Heart right ventricle (tissue), 16 donors: Measurements from ENCODE around the gene NACC2. TPM values are rescaled to one million over a fixed set of nuclear protein-coding genes. Genes with fewer than 3 reads are reported as not detected.

Experiments
- ATAC-seq, 8 donors: fragments of 200-7000 bp; cut with Tn5 transposase; one replicate each; pipeline ENCODE4 v1.9.1; 2020; ENCODE audit warnings: mild to moderate bottlenecking in 8 of 8, moderate library complexity in 8 of 8, moderate number of reproducible peaks in 1 of 8
- DNase-seq, 2 donors: peaks; one replicate each; pipeline ENCODE4 v3.0.0-alpha.2; 2020
- H3K27ac ChIP-seq, 10 donors: fragments of 200-600 bp; sonication (generic) in 2 of 10; one replicate each; pipeline versions ENCODE4 v1.5.0 to v1.8.0; 2020 to 2022; ENCODE audit warnings: mild to moderate bottlenecking in 3 of 10
- H3K27me3 ChIP-seq, 7 donors: fragments of 200-600 bp; one replicate each; pipeline ENCODE4 v1.8.0; 2021 to 2022; ENCODE audit warnings: mild to moderate bottlenecking in 2 of 7
- H3K36me3 ChIP-seq, 9 donors: fragments of 200-600 bp; sonication (generic) in 1 of 9; one replicate each; pipeline versions ENCODE4 v1.5.0 to v1.8.0; 2020 to 2022; ENCODE audit warnings: mild to moderate bottlenecking in 2 of 9
- H3K4me1 ChIP-seq, 9 donors: fragments of 200-600 bp; sonication (generic) in 1 of 9; one replicate each; pipeline versions ENCODE4 v1.5.0 to v1.8.0; 2020 to 2022; ENCODE audit warnings: mild to moderate bottlenecking in 4 of 9
- H3K4me3 ChIP-seq, 10 donors: fragments of 200-600 bp; sonication (generic) in 2 of 10; one replicate each; pipeline versions ENCODE4 v1.5.0 to v1.8.0; 2020 to 2022; ENCODE audit warnings: mild to moderate bottlenecking in 7 of 10, moderate library complexity in 2 of 10
- H3K9me3 ChIP-seq, 11 donors: fragments of 200-600 bp in 10 of 11; sonication (generic) in 2 of 11; one replicate each; pipeline versions ENCODE4 v1.5.0 to v1.8.0; 2013 to 2022; ENCODE audit warnings: mild to moderate bottlenecking in 2 of 11, control low read depth in 1 of 11, moderate library complexity in 1 of 11
- WGBS, 2 donors: extraction: QIAGEN DNeasy Blood & Tissue Kit; methylation state at CpG; one replicate each; pipeline ENCODE4 v1.1.7; 2013; ENCODE audit warnings: inconsistent platforms in 1 of 2; 5-methylcytosine and 5-hydroxymethylcytosine counted together
- intact Hi-C, 10 donors: fragments of 100-400 bp; cut with DNase I; formaldehyde crosslinking; loops; one replicate each; pipeline versions ENCODE4 v1.11.1 to v1.14.2; 2022
- polyA plus RNA-seq, 2 donors: library from polyadenylated mRNA; stranded (reverse); fragments of 200-250 nt; gene quantifications; one replicate each; pipeline ENCODE4 v1.2.3, GENCODE V29; 2013
- total RNA-seq, 10 donors: library from RNA; stranded (reverse); fragmentation: NEBNext Ultra II Directional in 3 of 10; extraction: Animal tissue kit (Norgen Biotek cat#: 25700) in 3 of 10; gene quantifications; one replicate each; pipeline versions ENCODE4 v1.2.1 to v1.2.4, GENCODE V29; 2021 to 2023
- TF ChIP-seq, protein P1 (sequence below), 9 donors: fragments of 200-600 bp; sonication (generic) in 2 of 9; IDR thresholded peaks; one replicate each; pipeline versions ENCODE4 v1.5.0 to v1.8.0; 2021 to 2022; ENCODE audit warnings: antibody characterized with exemption in 9 of 9, mild to moderate bottlenecking in 5 of 9, moderate library complexity in 1 of 9
- donor health status: Arrhythmogenic right ventricular cardiomyopathy.
- donor health status: ischemic (EF 13 %, LVEDD 7.1; RV severe dilation, severe dysfunction).
- donor health status: healthy with polysubstance abuse.
- donor health status: DM: no; HTN: yes; CAD: no.
- donor health status: DM: no; HTN: no; CAD: no.
- donor health status: ischemic (EF 25% LVEDD 6.9; RV normal size, moderate dysfunction).
- donor health status: ischemic (EF 25% LVEDD 5.7; RV mildly dilated, moderate dysfunction).
- donor health status: healthy.
- donor health status: DM: yes; HTN: yes; CAD: no.
- donor health status: Ischemic cardiomyopathy.
- donor health status: ischemic (EF 35%, LVEDD 5.7; RV mildly dilated, moderate dysfunction).
- donor health status: nonischemic (EF 11% LVEDD 7.7; RV severe dilation, severe dysfunction).
- donor health status: DM: yes; HTN: yes; CAD: no.
- donor health status: PGD.
- donor health status: ischemic (EF 29% LVEDD 5.4; RV normal size, mild dysfunction).
- donor health status: nonischemic (EF 23%, LVEDD 6.1; RV moderate dilation, normal function).

Gene NACC2
- total and polyA plus RNA-seq, 12 donors = 15.6 to 55.1 (median 39.7) TPM

GRCh38 chr9:136117916-136118319 lies 22.8 kb upstream of the NACC2 start:
- no peaks in the 10 kb centered on the region for H3K9me3 ChIP-seq
- peaks cover 3 to 37% (median 31%) of the 10 kb centered on the region in 9 donors for H3K4me1 ChIP-seq
- peak in 5 of 8 donors; percentile 6 to 31 (median 16) for ATAC-seq
- peaks cover 0 to 33% (median 9%) of the 10 kb centered on the region in 9 donors for H3K36me3 ChIP-seq
- H3K27me3 ChIP-seq = no peaks in the 10 kb centered on the region
- H3K27ac ChIP-seq = peak overlapping the region; percentile 81 to 99 (median 97)
- TF ChIP-seq, protein P1, sequence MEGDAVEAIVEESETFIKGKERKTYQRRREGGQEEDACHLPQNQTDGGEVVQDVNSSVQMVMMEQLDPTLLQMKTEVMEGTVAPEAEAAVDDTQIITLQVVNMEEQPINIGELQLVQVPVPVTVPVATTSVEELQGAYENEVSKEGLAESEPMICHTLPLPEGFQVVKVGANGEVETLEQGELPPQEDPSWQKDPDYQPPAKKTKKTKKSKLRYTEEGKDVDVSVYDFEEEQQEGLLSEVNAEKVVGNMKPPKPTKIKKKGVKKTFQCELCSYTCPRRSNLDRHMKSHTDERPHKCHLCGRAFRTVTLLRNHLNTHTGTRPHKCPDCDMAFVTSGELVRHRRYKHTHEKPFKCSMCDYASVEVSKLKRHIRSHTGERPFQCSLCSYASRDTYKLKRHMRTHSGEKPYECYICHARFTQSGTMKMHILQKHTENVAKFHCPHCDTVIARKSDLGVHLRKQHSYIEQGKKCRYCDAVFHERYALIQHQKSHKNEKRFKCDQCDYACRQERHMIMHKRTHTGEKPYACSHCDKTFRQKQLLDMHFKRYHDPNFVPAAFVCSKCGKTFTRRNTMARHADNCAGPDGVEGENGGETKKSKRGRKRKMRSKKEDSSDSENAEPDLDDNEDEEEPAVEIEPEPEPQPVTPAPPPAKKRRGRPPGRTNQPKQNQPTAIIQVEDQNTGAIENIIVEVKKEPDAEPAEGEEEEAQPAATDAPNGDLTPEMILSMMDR (IDR thresholded peaks at IDR 0.05) = no peak
- intact Hi-C loops = loop anchor here in 4 of 10 donors (1.0 to 5.0 kb wide), 4 partner anchors 23 to 211 kb away; partner anchors contain the start of genes UBAC1 (in 3 of the 4), NACC2 (in 2 of the 4) and CAMSAP1 (in 1 of the 4)
- WGBS, 2 donors = 1% methylated on average over 32 to 36 of the region's 36 CpGs
- DNase-seq = peak in 1 of 2 donors; percentile 52
- peak overlapping the region; percentile 52 to 90 (median 74) for H3K4me3 ChIP-seq

DNA sequence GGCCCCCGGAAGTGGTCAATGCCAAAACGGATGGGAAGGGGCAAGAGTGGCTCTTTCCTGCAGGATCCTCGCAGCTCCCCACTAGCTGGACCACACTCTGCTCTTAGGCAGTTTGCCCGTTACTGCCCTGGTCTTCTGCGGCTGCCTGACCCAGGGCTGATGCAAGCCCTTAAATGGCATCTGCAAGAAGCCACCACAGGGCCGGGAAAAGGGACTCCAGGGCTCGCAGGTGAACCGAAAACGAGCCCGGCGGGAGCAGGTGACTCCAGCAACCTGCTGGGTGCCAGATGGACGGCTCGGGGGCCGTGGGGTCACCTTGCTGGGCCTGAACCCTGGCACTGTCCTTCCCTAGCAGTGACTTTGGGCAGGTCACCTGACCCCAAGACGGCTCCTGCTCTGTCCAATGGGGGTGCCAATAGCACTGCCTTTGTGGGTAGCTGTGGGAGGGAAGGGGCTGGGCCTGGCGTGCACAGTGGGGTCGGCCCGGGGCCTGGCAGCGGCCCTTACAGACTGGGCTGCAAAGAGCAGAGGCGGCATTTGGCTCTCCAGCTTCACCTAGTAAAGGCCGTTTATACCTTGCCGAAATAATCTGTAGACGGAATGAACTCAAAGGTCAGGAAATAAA lies 22.3 kb upstream of the NACC2 start:
- H3K9me3 ChIP-seq = no peaks in the 10 kb centered on the region
- WGBS, 2 donors = 42 to 46% methylated on average over 23 of the region's 23 CpGs

DNA sequence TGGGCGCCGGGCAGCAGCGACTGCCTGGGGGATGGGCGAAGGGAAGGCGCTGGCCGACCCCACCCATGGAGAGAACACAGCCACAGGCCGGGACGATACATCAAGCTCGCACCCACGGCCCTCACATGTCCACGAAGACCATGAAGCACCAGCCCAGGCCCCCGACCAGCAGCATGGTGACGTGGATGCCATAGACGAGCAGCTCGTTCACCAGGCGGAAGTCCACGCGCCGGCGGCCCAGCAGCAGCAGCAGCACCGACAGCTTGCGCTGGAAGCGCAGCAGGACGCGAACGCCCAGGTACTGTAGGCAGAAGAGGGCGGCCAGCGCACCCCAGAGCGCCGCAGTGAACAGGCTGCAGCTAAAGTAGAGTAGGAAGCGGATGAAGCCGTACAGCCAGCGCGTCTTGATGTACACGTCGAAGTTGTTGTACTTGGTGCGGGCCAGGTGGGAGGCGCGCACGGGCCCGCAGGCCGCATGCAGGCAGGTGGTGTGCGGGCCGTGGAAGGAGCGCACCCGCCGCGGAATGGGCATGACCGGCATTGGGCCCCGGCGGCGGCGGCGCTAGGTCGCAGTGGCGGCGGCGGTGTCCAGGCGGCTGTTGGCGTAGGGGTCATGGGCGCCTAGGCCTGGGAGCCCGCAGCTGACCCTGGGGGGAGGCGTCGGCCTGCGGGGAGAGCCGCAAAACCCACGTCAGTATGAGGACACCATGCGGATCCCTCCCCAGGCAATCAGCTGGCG lies 21.4 kb upstream of the NACC2 start:
- DNase-seq (no peak), ATAC-seq (no peak)
- Histone ChIP-seq H3K27me3 (no peaks in the 10 kb centered on the region), H3K27ac (peak overlapping the region in 8 of 10 donors; percentile 86 to 99 (median 97)), H3K36me3 (peaks cover 0 to 33% (median 9%) of the 10 kb centered on the region in 9 donors), H3K4me1 (peaks cover 2 to 35% (median 24%) of the 10 kb centered on the region in 9 donors), H3K4me3 (no peak overlapping the region), H3K9me3 (no peaks in the 10 kb centered on the region)
- 96 to 97% methylated on average over 69 of the region's 69 CpGs for WGBS, 2 donors
- intact Hi-C loops = loop anchor here in 1 of 10 donors (5.0 kb wide), 1 partner anchor 209 kb away; the partner anchor contains the start of gene CAMSAP1
- TF ChIP-seq, protein P1 (IDR thresholded peaks at IDR 0.05) = no peak

More for the DNA sequence above, 22.3 kb upstream of the NACC2 start:
- Histone ChIP-seq H3K27me3 (no peaks in the 10 kb centered on the region), H3K36me3 (peaks cover 0 to 33% (median 9%) of the 10 kb centered on the region in 9 donors), H3K4me1 (peaks cover 2 to 32% (median 26%) of the 10 kb centered on the region in 9 donors), H3K27ac (peak overlapping the region; percentile 81 to 99 (median 97)), H3K4me3 (peak overlapping the region; percentile 52 to 90 (median 74))
- TF ChIP-seq, protein P1 (IDR thresholded peaks at IDR 0.05) = no peak
- ATAC-seq = peak; percentile 10 to 67 (median 38)
- peak; percentile 63 to 74 for DNase-seq
- intact Hi-C loops = loop anchor here in 1 of 10 donors (5.0 kb wide), 1 partner anchor 210 kb away; the partner anchor contains the start of gene CAMSAP1
